ENCODE measurements around the gene POLR2L. TPM values are rescaled to one million over a fixed set of nuclear protein-coding genes. Genes with fewer than 3 reads are reported as not detected.

The POLR2L gene
- total RNA-seq, 1 experiment from 2014 or later, result 210 TPM

DNA sequence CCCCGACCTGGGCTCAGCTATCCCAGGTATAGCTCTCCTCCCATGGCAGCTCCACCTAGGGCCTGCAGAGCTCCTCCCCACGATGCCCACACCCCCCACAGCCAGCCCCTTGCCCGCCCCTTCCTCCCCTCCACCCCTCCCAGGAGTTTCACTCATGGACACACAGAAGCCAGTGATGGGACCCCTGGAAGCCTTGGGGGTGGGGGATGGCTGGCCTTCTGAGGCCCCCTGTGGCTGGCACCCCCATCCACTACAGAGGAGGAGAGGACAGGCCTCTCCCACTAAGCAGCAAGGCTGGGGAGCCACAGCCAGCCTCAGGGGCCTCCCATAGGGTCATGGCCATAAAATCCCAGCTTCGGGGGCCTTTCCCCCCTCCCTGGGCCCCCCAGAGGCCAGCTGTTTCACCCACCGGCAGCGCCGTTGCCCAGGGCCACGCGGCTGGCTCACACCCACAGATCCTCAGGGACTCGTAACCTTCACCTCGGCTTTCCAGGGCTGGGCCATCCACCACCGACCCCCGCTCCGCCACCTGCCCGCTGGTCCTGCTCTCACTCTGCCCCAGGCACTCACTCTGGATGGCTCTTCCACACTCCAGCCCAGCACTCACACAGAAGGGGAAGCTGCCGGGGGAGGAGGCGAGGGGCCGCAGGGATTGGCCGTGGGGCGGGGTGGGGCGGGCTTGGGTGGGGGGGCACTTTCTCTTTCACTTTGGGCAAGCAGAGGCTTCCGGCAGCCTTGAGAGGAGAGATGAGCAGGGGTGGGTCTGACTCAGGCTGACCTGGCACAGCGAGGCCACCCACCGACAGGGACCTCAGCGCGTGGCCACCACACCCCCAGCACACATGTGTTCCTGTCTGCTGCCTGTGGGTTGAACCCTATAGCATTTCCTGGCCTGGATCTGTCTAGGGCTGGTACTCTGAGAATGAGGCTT, 46.4 kb downstream of the POLR2L start:
- DNase-seq (ENCODE audit: low spot score), result peak; percentile 89

DNA sequence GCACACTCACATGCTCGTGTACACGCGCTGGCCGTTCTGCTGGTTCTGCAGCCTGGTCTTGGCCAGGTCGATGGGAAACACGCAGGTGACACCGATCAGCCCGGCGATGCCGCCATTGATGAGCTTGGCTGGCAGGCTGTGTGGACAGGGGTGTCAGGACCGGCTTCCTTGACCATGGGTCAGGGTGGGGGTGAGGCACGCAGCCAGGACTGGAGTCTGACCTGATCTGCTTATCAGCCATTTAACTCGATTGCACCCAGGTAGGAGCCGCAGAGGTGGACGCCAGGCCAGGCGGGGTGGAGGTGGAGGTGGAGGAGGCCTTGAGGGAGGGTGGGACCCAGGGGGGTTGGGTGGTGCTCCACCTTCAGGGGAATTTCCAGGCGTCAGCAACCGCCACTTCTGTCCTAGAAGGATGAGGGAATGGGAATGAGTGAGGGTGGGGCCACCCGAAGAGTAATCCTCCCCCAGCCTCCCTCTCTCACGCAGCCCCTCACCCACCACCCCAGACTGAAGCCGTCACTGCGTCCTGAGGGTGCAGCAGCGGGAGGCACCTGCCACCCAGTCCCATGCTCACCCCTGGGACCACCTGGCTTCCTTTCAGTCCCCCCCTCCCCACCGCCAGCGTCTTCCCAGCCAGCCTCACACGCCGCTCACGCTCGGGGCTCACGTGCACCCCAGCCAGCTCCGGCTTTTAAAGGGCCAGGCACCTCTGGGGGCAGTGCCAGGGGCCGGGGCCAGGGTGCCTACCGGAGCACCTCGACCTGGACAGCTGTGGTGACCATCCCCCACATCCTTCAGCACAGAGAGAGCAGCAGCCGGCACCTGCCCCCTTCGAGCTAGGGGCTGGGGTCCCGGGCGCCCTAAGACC, 47.3 kb downstream of the POLR2L start:
- no peak for DNase-seq (ENCODE audit: low spot score)

DNA sequence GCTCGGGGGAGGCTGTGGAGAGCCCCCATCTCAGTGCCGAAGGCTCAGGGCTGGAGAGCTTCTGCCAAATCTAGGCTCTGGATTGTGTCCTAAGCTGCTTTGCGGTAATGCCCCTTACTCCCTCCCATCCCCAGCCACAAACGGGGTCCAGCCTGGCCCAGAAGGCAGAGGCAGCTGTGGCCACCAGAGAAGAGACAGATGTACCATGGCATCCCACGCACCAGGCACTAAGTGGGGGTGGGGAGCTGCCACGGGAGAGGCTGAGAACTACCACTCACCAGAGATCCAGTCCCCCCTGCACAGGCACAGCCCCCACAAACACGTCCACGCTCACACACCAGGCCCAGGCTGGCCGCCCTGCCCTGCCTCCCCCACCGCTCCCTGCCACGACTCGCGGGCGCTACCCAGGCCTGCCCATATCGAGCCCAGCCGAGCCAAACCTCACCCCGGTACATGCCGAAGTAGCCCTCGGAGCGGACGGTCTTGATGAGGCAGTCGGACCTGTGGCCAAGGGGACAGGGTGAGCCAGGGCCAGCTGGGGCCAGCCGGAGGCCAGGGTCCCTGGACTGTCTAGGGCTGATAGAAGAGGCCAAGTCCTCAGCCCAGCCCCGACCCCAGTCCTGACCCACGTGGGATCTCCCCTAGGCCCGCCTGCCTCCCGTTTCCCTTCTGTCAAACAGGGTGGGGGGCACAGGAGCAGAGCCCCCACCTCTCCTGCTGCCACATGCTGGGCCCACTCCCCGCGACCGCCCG, 48.1 kb downstream of the POLR2L start:
- DNase-seq (ENCODE audit: low spot score), result no peak

DNA sequence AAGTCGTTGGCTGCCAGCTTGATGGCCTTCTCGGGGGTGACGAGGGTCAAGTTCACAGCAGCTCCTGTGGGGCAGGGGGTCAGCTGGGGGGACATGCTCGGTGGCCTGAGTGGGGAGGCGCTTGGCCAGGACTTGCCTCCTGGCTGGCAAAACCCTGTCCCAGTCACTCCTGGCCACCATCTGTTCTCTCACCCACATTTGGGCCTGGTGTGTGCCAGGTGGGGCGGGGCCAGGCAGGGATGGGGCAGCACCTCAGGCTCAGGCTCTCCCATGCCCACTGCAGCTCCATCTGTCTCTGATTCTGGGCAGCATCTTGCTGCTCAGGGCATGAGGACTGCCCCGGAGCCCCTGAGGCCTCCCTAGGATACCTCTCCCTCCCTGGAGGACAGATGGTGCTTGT, 48.8 kb downstream of the POLR2L start:
- no peak for DNase-seq (ENCODE audit: low spot score)

DNA sequence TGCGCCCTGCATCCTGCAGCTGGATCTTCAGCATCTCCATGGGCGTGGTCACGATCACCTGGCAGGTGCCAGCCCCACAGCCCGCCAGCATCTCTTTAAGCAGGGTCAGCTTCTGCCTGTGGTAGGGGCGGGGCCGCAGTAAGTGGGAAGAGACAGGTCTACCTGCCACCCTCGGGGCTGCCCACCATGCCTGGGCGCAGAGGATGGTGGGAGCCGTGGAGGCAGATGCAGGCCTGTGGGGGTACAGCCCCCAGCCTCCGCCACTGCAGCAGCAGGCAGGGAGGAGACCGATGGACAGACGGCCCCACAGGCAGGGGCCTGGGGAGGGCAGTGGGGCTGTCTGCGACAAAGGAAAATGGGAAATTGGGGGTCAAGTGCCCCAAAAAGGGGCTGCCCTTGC, 49.5 kb downstream of the POLR2L start:
- DNase-seq (ENCODE audit: low spot score), result no peak

DNA sequence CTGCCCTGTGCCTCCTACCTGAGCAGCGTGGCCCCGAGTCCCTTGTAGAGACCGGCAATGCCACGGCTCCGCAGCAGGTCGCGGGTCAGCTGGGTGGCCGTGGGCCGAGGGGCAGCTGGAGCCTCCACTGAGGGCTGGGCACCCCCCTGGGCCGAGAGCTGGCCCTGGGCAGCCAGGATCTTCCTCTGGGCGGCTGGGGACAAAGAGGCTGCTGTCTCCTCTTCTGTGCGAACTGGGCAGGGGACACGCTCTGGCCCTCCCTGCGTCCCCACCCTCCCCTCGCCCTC, 49.9 kb downstream of the POLR2L start:
- no peak for DNase-seq (ENCODE audit: low spot score)

DNA sequence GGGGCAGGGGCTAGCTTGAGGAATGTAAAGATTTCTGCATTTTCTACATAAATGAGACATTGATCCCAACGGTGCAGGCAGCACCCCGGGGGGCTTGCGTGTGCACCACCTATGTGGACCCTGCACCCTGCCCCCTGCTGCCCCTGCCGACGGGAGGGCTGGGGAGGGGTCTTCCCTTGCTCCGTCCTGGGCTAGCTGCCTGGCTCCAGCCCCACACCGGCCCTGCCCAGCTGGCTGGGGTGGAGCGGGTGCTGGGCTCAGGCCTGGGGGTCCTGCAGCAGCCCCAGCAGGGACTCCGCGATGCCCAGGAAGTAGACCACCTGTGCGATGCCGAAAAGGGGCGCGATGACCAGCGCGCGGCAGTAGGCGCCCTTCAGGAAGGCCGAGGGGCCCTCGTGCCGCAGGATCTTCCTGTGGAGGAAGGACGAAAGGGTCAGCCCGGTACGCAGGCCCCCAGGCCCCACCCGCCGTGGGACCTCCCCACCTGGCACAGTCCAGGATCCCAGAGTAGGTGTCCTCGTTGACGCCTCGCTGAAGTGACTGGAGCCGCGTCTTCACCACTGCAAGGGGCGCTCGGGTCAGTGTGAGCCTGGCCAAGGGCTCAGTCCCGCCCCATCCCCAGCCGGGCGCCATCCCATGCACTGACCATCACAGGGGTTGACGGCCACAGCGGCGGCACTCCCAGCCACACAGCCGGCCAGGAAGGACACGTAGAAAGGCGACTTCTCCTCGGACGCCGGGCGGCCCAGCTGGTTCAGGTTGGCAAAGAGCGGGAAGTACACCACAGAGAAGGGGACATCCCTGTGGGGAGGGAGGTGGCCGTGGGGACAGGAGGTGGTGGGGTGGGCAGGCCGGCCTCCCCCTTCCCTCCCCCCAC, 50.4 kb downstream of the POLR2L start:
- no peak for DNase-seq (ENCODE audit: low spot score)

DNA sequence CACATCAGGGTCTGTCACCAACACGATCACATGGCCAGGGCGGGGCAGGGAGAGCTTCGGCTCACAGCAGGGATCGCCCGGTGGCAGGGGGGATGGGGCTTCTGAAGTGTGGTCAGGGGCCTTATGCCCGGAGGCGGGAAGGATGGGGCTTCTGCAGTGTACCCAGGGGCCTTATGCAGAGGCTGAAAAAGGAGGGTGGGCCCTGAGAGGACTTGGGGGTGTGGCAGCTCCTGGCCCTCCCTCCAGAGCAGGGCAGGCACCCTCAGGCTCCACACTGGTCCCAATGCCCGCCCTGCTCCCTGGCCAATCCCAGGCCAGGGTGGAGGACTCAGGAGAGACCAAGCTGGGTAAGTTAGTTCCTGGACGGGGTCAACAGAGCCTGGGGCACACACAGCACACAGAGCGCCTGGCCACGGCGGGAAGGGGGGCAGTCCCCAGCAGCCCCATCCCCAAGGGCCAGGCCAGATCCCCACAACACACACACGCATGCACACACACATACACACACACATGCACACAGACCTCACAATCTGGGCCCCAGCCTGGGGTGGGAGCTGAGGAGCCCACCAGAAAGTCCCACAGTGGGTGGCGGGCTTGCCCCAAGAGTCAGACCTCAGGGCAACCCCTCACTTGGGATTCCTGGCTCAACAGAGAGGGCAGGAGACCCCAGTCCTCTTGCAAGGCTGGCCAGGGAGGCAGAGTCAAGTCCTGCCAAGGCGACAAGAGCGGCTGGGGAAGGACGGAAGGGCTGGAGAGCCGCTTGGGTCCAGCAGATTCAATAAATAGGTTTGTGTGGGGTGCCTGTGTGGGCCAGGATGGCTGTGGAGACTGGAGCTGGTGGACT, 51.4 kb downstream of the POLR2L start:
- DNase-seq (ENCODE audit: low spot score), result no peak

DNA sequence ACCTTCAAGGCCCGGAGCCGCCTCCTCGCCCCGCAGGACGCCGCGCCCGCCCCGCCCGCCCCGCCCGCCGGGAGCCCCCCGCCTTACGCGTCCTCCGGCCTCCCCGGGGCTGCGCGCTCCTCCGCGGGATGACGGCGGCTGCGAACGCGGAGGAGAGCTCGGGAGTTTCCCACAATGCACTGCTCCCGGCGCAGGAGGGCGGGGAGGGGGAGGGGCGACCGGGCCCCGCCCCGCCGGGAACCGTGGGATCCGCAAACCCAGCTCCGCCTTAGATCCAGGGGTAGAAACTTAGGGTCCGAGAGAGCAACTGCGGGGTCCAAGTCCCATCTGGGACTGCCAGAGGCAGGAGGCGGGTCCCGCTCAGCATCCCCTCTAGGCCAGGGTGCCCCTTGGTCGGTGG, 52.4 kb downstream of the POLR2L start, which contains the start of gene CEND1:
CEND1 (minus strand) TSS at position 148 of the 400 bp plus-strand sequence. CDS start 1,514 bp downstream, outside the sequence.
- no peak for DNase-seq (ENCODE audit: low spot score)

Other genes with a start within 250 kb of the POLR2L start
- 11.7 and 11.9 TPM in 2 replicates for gene IRF7, start 226.6 kb downstream of the POLR2L start, total RNA-seq (2014; rRNA removed; shearing (Covaris generic))
- gene CDHR5, start 217.6 kb downstream of the POLR2L start, total RNA-seq (2014; rRNA removed; shearing (Covaris generic)), result not detected in 2 replicates
- not detected in 2 replicates for gene SCT, start 215.3 kb downstream of the POLR2L start, total RNA-seq (2014; rRNA removed; shearing (Covaris generic))
- gene DRD4, start 205.3 kb downstream of the POLR2L start, total RNA-seq (2014; rRNA removed; shearing (Covaris generic)), result not detected in 2 replicates
- 24.9 and 29.9 TPM in 2 replicates for gene DEAF1, start 147.3 kb downstream of the POLR2L start, total RNA-seq (2014; rRNA removed; shearing (Covaris generic))
- gene TMEM80, start 146.7 kb downstream of the POLR2L start, total RNA-seq (2014; rRNA removed; shearing (Covaris generic)), result 15.8 and 16.4 TPM in 2 replicates
- 0.12 TPM in 1 of 2 replicates, not detected in the other for gene EPS8L2, start 136.3 kb downstream of the POLR2L start, total RNA-seq (2014; rRNA removed; shearing (Covaris generic))
- gene TALDO1, start 95.1 kb downstream of the POLR2L start, total RNA-seq (2014; rRNA removed; shearing (Covaris generic)), result 600 and 603 TPM in 2 replicates
- 15.5 and 24.8 TPM in 2 replicates for gene GATD1, start 65.0 kb downstream of the POLR2L start, total RNA-seq (2014; rRNA removed; shearing (Covaris generic))
- not detected in 2 replicates for gene CEND1, start 52.4 kb downstream of the POLR2L start, total RNA-seq (2014; rRNA removed; shearing (Covaris generic))
- 19.6 and 35.8 TPM in 2 replicates for gene SLC25A22, start 44.2 kb downstream of the POLR2L start, total RNA-seq (2014; rRNA removed; shearing (Covaris generic))
- gene PIDD1, start 37.3 kb downstream of the POLR2L start, total RNA-seq (2014; rRNA removed; shearing (Covaris generic)), result 2.2 and 4.2 TPM in 2 replicates
- gene RPLP2, start 32.6 kb downstream of the POLR2L start, total RNA-seq (2014; rRNA removed; shearing (Covaris generic)), result 1,137 and 1,147 TPM in 2 replicates
- 13.4 and 22.8 TPM in 2 replicates for gene PNPLA2, start 23.6 kb downstream of the POLR2L start, total RNA-seq (2014; rRNA removed; shearing (Covaris generic))
- not detected in 2 replicates for gene CRACR2B, start 14.6 kb downstream of the POLR2L start, total RNA-seq (2014; rRNA removed; shearing (Covaris generic))
- 825 and 1,008 TPM in 2 replicates for gene CD151, start 9.6 kb downstream of the POLR2L start, total RNA-seq (2014; rRNA removed; shearing (Covaris generic))
- 117 and 131 TPM in 2 replicates for gene TSPAN4, start 323 bp upstream of the POLR2L start, total RNA-seq (2014; rRNA removed; shearing (Covaris generic))
- gene CHID1, start 68.3 kb upstream of the POLR2L start, total RNA-seq (2014; rRNA removed; shearing (Covaris generic)), result 53.1 and 65.1 TPM in 2 replicates
- 25.1 and 25.3 TPM in 2 replicates for gene AP2A2, start 83.3 kb upstream of the POLR2L start, total RNA-seq (2014; rRNA removed; shearing (Covaris generic))
- not detected in 2 replicates for gene MUC6, start 194.2 kb upstream of the POLR2L start, total RNA-seq (2014; rRNA removed; shearing (Covaris generic))
- not detected in 2 replicates for gene MUC2, start 232.3 kb upstream of the POLR2L start, total RNA-seq (2014; rRNA removed; shearing (Covaris generic))

Data from H4 (cell line).